Measurements from ENCODE around the gene TKTL2. TPM values are rescaled to one million over a fixed set of nuclear protein-coding genes. Genes with fewer than 3 reads are reported as not detected.

Gene TKTL2
- total RNA-seq, 1 experiment from 2014 or later, result not detected

DNA sequence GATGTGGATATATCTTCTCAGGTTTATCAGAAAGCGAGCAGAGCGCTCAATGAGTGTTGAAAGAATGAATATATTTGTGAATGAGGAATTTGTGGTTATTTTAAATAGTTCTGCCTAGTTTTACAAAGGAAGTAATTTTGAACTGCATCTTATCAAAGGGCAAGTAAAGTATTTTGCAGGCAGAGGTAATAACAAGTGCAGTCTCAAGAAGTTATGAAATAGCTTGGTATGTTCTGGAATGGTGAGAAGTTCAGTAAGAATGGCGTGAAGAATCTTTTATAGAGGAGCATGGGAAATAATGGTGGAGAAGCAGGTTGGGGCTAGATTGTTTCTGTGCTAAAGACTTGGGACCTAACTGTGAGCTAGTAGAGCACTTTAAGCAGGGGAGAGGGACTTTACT is 31.8 kb upstream of the TKTL2 start:
- Mint-ChIP-seq H3K27ac (peak overlapping the region; percentile 10; the same call in 1 of the 2 replicates), H3K4me1 (peaks cover 32% of the 10 kb centered on the region)
- POLR2A ChIA-PET, result interaction anchor here (0.5 kb wide), 1 partner anchor 44 kb away, joined by 5 read pairs; no protein-coding TSS in a partner anchor

GRCh38 chr4:163500586-163500985 is 27.0 kb upstream of the TKTL2 start:
- Mint-ChIP-seq H3K4me3 (no peak overlapping the region), H3K9me3 (peaks cover 5% of the 10 kb centered on the region), H3K36me3 (peaks cover 20% of the 10 kb centered on the region), H3K27ac (no peak overlapping the region), H3K4me1 (peaks cover 44% of the 10 kb centered on the region), H3K27me3 (ENCODE audit: low read depth) (no peaks in the 10 kb centered on the region)
- ChIA-PET CTCF (no interaction called here), POLR2A (no interaction called here)
- ATAC-seq (no peak), DNase-seq (ENCODE audit: low spot score) (no peak)
- TF ChIP-seq ZNF281 (CRISPR knock-in tag; IDR thresholded peaks at IDR 0.05), result no peak
- no peak for TF ChIP-seq SP1 (CRISPR knock-in tag; conservative IDR thresholded peaks at IDR 0.05)
- TF ChIP-seq NR2C2 (CRISPR knock-in tag; IDR thresholded peaks at IDR 0.05), result no peak
- no peak for TF ChIP-seq ZNF121 (CRISPR knock-in tag; IDR thresholded peaks at IDR 0.05)
- TF ChIP-seq ATF3 (CRISPR knock-in tag; conservative IDR thresholded peaks at IDR 0.05), result no peak
- TF ChIP-seq ZNF423 (CRISPR knock-in tag; IDR thresholded peaks at IDR 0.05), result no peak
- no peak for TF ChIP-seq ZNF425 (CRISPR knock-in tag; conservative IDR thresholded peaks at IDR 0.05)
- TF ChIP-seq FOXP1 (CRISPR knock-in tag; IDR thresholded peaks at IDR 0.05; ENCODE audit: borderline replicate concordance), result no peak
- TF ChIP-seq NFE2L1 (CRISPR knock-in tag; IDR thresholded peaks at IDR 0.05), result no peak

More for the DNA sequence above, 31.8 kb upstream of the TKTL2 start:
- H3K9me3 Mint-ChIP-seq, result peaks cover 5% of the 10 kb centered on the region
- no peak for TF ChIP-seq ZNF263 (CRISPR knock-in tag; IDR thresholded peaks at IDR 0.05; ENCODE audit: low read depth)
- TF ChIP-seq ERG (CRISPR knock-in tag; IDR thresholded peaks at IDR 0.05), result no peak
- TF ChIP-seq STAT6 (CRISPR knock-in tag; conservative IDR thresholded peaks at IDR 0.05; ENCODE audit: low read depth), result no peak
- no peak for TF ChIP-seq ZNF317 (CRISPR knock-in tag; IDR thresholded peaks at IDR 0.05; ENCODE audit: borderline replicate concordance, low read depth)
- TF ChIP-seq ELF4 (CRISPR knock-in tag; IDR thresholded peaks at IDR 0.05; ENCODE audit: low read depth), result no peak
- no peak for TF ChIP-seq TEAD1 (CRISPR knock-in tag; IDR thresholded peaks at IDR 0.05)
- no peak for TF ChIP-seq ESRRA (CRISPR knock-in tag; IDR thresholded peaks at IDR 0.05; ENCODE audit: borderline replicate concordance)
- TF ChIP-seq NFE2L1 (CRISPR knock-in tag; IDR thresholded peaks at IDR 0.05), result no peak
- no peak for TF ChIP-seq ZNF232 (CRISPR knock-in tag; IDR thresholded peaks at IDR 0.05)
- no peak for DNase-seq (ENCODE audit: low spot score)
- H3K27me3 Mint-ChIP-seq (ENCODE audit: low read depth), result no peaks in the 10 kb centered on the region
- H3K36me3 Mint-ChIP-seq, result peaks cover 25% of the 10 kb centered on the region
- no peak for ATAC-seq
- no peak overlapping the region for H3K4me3 Mint-ChIP-seq
- CTCF ChIA-PET, result interaction anchor here (0.7 to 2.2 kb wide), 2 partner anchors 45 to 174 kb away, joined by 3 to 10 read pairs; no protein-coding TSS in a partner anchor
